Fibroblast of gingiva (primary cell): ENCODE measurements around the gene GEMIN4.
"Not testable (repeated sequence)": the region's sequence is repeated elsewhere in the genome, so short reads cannot be mapped to it uniquely, and the experiment has no call there.

Source experiments
- DNase-seq: peaks from one replicate; pipeline ENCODE4 v3.0.0-alpha.2; 2011; ENCODE audit warnings: low read depth

Gene GEMIN4

DNA sequence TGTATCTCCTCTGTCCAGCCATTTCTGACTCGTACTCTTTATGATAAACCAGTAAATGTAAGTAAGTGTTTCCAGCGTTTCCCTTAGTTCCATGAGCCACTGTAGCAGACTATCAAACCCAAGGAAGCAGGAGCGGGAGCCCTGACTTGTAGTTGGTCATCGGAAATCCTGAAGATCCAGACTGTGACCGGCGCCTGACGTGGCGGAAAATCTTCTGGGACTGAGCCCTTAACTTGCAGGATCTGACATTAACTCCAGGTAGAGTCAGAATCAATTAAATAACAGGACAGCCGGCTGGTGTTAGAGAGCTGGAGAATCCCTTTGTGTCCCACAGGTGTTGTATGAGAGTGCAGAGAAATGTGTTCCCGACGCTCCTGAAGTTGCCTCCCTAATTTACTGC lies 26.0 kb upstream of the GEMIN4 start:
- DNase-seq, result no peak

- no peak for DNase-seq
Measured at GRCh38 chr17:774313-774584, 22.2 kb upstream of the GEMIN4 start.

DNA sequence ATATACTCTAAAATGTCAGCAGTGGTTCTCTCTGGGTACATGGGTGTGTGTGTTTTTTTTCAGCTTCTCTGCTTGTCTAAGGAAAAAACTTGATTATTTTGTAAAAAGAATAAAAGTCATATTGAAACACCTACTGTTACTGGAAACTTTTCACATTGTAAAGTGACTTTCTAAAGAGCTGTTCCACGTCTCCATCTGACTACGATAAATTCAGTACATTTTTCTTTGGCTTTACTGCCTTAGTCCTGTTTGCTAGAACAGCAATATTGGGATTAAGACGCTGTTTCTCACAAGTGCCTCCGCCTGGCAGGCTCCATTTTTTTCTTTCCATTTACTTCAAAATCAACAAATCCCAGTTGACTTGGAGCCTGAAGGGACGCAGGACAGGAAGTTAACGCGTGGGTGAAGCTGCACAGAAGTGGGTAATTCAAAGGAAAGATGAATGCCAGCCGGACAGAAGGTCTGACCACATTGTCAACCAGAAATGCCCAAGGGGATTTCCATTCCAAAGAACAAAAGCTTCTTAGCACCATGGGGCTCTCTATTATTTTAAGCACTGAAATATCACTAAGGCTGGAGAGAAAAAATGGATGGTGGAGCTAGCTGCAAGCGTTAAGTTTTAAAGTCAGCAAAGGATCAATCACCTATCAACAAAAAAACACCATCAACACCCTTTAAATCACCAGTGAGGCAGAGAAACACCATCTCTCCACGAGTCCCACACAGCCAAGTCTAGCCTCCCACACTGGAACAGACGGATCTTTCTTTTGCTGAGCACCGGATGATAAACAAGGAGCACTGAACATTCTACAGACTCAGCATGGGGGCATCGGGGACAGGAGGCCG lies 21.6 kb upstream of the GEMIN4 start:
- DNase-seq, result no peak

DNA sequence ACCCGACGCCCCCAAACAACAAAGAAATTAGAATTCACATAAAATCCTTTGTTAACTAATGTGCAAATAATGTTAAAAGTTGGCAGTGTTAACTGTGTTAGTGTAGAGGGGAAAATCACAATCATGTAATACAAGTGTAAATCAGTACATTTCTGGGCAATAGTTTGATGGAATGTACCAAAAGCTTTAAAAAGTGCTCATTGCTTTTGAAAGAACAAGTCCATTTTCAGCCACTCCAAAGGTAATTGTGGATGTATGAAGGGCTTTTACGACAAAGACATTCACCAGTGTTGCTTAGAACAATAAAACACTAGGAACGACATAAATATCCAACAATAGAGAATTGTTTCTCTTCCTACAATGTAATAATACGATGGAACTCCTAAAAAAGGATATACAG lies 21.0 kb upstream of the GEMIN4 start:
- DNase-seq, result no peak

GRCh38 chr17:767076-767475 lies 15.0 kb upstream of the GEMIN4 start:
- no peak for DNase-seq

GRCh38 chr17:760371-760770 lies 8.3 kb upstream of the GEMIN4 start:
- no peak for DNase-seq

GRCh38 chr17:759964-760363 lies 7.9 kb upstream of the GEMIN4 start:
- no peak for DNase-seq

DNA sequence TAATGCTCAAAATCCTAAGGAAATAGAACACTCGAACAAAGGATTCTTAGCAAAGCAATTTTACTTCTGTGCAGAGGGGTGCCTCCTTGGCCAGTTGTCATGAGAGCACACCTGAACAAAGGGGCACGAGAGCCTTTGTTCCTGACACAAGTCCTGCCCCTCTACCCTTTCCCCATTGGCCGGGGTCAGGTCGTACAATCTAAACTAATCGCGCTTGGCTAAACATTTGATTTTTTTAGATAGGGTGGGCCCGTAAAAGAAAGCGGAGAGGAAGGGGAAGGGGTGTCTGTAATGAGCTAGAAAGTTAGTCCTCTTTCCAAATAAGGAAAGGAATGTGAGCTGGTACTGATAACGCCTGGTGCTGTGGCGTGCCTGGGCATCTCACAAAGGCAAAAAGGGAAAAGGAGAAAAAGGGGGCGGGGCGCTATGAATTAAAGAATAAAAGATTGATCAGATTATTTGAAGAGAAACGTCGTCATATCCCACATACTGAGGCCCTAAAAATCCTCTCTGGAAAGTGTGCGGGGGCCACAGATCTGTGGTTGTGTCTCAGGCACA lies 4.0 kb upstream of the GEMIN4 start:
- DNase-seq, result not testable (repeated sequence)

GRCh38 chr17:755319-755961 lies 3.4 kb upstream of the GEMIN4 start:
- not testable (repeated sequence) for DNase-seq

- DNase-seq, result no peak
Measured at GRCh38 chr17:753418-753817, 1.4 kb upstream of the GEMIN4 start.

DNA sequence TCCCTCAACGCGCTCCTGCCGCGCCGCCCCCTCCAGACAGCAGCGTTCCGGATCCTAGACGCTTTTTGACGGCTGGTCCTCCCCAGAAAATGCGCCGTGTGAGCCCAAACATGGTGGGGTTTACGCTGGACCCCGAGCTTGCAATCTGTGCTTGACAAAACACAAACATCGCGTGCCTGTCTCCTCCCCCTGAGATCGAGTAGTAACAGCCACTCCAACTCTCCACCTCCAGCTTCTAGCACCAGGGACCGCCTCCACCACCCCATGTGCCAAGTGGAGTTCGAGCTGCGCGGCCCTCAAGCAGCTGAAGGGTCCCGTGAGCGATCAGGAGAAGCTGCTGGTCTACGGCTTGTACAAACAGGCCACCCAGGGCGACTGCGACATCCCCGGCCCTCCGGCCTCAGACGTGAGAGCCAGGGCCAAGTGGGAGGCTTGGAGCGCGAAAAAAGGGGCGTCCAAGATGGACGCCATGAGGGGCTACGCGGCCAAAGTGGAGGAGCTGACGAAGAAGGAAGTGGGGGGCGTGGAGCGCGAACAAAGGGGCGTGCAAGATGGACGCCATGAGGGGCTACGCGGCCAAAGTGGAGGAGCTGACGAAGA lies 656 bp upstream of the GEMIN4 start:
- DNase-seq, result peak; percentile 68

DNA sequence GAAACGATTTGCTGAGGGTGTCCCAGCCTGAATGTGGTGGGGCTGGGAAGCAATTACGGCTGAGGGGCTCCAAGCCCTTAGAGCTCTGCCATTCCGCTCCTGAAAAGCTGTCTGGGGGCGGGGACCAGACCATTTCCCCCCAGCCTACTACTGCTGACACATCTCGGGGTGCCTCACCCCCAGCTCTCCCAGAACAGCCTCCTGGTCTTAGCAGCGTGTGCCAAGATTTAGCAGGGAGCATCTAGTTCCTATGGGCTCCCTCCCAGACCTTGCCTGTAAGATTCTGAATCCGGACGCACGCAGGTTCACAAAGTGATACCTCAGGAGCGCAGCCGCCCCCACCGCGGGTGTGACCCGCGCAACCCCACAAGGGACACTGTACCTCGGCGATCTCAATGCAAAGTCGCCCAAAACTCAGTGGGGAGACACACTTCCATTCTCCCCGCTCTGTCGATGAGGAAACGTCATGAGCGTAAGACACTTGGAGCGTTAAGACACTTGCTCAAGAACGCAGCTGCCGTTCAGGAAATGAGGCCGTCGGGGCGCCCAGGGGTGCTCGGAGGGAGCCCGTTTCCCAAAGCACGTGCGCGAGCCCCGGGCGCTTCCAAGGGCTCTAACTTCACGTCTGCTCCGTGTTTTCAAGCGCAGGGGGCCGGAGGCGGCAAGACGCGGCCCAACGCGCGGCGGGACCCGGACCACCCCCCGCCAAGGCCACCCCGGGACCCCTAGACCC lies 629 bp downstream of the GEMIN4 start:
- peak; percentile 50 for DNase-seq

- no peak for DNase-seq
Measured at GRCh38 chr17:750431-751037, 1.5 kb downstream of the GEMIN4 start.

GRCh38 chr17:749359-749758 lies 2.7 kb downstream of the GEMIN4 start:
- not testable (repeated sequence) for DNase-seq

DNA sequence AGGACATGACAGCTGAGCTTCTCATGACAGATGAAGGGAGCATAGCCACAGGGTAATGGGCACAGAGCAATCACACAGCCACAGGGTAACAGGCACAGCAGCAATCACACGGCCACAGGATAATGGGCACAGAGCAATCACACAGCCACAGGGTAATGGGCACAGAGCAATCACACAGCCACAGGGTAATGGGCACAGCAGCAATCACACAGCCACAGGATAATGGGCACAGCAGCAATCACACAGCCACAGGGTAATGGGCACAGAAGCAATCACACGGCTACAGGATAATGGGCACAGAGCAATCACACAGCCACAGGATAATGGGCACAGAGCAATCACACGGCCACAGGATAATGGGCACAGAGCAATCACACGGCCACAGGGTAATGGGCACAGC lies 3.5 kb downstream of the GEMIN4 start:
- not testable (repeated sequence) for DNase-seq

GRCh38 chr17:746783-747629 lies 5.1 kb downstream of the GEMIN4 start:
- no peak for DNase-seq

DNA sequence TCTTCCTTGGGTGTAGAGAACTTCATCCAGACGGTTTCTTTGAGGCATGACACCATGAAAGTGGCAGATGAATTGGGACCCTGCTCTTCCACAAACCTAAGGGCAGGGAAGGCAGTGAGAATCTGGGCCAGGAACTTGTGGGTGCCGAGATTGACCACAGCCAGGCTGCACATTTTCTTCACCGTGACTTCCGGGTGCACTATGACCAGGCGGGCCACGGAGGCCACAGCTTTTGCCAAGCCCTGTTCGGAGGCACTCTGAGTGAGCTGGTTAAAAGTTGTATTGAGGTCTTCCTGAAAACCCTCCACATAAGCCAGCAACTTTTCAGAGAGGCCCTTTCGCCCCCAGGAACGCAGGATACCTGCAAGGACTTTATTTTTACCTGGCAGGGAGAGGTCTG lies 5.9 kb downstream of the GEMIN4 start:
- DNase-seq, result no peak

GRCh38 chr17:745406-745805 lies 6.7 kb downstream of the GEMIN4 start:
- no peak for DNase-seq

- no peak for DNase-seq
Measured at GRCh38 chr17:744937-745336, 7.1 kb downstream of the GEMIN4 start.

GRCh38 chr17:743139-743538 lies 8.9 kb downstream of the GEMIN4 start:
- DNase-seq, result no peak

DNA sequence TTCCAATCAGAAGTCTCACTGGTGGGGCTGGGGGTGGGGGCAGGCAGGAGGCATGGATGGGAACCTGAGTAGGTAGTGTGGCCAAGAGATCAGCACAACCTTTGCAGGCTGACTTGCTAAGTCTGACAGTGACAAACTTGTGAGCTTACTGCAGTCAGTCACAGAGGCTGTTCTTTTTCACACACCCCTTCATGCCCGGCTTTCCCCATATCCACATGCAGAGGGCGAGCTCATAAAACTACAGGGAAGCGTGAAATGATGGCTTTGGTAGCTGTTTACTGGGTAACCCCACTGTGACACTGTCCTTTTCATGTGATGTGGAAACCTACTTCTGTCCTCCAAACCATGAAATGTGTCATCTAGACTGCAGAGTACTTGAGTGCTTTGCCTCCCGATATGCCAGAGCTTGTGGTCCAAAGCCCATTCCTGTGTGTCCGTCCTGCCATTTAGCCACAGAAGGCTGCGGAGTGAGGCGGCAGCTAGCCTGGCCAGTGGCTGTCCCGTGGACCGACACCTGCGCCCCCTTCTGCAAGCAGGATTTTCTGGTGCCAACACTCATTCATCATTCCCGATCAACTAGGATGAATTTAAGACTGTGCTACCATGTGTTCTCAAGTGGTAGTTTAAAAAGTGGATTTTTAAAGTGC lies 9.8 kb downstream of the GEMIN4 start:
- DNase-seq, result no peak
